ENCODE measurements around the gene AUTS2.
"Not testable (repeated sequence)": the region's sequence is repeated elsewhere in the genome, so short reads cannot be mapped to it uniquely, and the experiment has no call there.

The AUTS2 gene

DNA sequence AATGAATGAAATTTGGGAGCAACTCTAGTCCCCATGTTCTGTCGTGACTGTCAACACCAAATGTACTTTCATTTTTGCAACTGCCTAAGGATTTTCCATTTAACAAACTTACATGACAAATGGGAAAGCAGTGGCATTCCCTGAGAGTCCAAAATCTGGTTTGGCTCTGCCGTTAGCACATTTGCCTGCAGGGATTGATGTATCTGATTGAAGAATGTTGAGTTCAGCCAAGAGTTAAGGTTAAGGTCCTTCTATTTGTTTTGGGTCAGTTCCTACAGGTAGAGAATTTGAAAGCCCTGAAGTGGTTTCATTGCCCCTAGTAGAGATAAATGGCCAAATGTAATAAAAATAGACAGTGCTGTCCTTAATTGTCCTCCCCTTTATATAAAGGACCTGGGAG lies 1127.2 kb downstream of the AUTS2 start:
- in situ Hi-C loops (cut with MboI; ENCODE audit: low pct_unique_long_range_greater_than_20kb, low sequenced_read_pairs) = no loop called here
- no peak for DNase-seq

DNA sequence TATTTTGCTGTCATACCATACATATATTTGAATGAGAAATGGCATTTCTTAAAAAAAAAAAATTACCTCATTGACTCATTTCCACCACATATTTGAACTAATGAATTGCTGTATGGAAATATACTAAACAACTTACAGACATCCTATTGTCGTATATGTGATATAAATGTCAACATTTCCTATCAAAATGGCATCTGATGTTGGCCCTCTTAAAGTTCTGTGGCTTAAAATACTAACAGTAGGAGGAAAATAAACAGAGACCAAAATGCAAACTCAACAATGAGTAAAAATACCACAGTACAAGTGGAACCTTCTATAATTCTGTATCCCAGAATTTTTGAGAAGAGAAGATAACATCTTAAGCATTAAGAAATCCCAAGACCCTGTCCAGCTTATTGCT lies 1128.0 kb downstream of the AUTS2 start:
- DNase-seq = no peak
- in situ Hi-C loops (cut with MboI; ENCODE audit: low pct_unique_long_range_greater_than_20kb, low sequenced_read_pairs) = no loop called here

DNA sequence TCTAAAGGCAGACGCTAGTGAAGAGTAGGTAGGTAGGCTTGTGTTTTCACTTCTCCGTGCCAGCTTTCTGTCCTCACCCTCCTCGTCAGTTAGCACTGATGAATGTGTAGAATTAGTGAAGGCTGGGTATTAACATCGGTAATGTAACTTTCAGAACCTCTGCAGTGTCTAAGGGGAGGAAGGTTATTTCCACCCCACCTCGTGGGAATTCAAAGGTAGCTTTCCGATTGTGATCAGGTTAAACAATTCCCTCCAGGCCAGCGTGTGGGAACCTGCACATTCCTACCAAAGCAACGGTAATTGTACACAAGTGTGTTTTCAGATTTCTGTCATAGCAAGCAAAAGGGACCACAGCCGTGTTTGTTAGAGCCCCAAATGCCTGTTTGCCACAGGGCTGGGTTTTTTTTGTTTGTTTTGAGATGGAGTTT lies 1128.7 kb downstream of the AUTS2 start:
- in situ Hi-C loops (cut with MboI; ENCODE audit: low pct_unique_long_range_greater_than_20kb, low sequenced_read_pairs) = no loop called here
- DNase-seq = no peak

DNA sequence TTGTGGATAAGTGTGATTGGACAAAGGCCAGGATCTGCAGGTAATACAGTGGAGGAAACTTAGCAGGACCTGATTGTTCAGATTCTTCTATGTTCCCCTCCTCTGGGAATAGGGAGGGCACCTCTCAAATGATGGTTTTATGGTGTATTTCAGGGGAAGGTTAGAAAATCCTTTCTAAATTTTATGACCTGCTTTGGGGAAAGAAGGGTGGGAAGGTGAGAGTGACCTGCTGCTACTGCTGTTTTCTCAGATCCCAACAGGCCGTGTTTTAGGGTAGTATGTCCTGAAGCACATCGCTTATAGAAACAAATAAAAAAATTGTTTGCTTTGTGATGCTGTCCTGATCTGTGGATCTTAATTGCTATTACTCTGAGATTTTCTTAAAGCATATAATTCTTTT lies 1129.6 kb downstream of the AUTS2 start:
- no peak for DNase-seq
- in situ Hi-C loops (cut with MboI; ENCODE audit: low pct_unique_long_range_greater_than_20kb, low sequenced_read_pairs) = no loop called here

DNA sequence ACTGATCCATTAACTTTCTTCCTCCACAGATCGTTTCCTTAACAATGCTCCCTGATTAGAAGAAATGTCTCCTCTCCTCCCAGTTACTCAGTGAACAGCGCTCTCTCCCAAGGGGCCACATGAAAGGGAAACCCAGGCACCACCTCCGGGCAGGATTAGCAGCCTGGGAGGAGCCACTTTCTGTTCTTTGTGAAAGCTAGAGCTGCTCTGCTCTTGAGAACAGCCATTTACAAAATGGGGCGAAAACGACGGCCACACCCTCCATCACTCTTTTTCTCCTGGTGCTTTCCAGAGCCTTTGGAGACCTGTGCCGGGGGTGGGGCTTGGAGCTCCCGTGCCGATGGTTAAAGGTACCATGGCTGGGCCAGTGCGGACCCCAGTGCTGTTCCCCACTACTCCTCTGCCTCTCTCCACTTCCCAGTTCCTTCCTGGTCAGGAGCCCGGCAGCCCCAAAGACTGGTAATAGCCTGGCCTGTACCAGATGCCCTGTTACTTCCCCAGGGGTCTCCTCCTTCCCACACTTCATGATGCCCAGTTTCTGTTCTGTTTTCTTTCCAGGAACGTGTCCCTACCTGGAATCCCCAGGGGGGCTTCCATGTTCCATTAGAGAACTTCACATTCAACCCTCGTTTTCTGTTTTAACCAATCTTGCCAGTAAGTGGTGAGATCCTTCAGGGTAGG lies 1130.7 kb downstream of the AUTS2 start:
- in situ Hi-C loops (cut with MboI; ENCODE audit: low pct_unique_long_range_greater_than_20kb, low sequenced_read_pairs) = no loop called here

DNA sequence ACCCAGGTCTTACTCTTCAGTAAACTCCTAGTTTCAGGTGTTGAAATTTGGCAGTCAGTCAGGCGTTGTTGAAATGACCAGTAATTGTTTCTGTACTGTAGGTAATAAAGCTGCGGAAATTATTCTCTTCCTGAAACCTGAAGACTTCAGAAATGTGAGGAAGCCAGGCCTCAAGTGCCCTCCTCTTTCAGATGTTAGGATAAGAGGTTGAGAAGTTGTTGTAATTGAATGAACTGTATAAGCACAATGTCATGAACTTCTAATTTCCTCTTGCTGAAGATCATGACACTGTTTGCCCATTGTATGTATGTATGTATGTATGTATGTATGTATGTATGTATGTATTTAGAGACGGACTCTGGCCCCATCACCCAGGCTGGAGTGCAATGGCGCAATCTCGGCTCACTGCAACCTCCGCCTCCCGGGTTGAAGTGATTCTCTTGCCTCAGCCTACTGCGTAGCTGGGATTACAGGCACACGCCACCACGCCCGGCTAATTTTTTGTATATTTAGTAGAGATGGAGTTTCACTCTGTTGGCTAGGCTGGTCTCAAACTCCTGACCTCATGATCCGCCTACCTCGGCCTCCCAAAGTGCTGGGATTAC lies 1131.4 kb downstream of the AUTS2 start:
- in situ Hi-C loops (cut with MboI; ENCODE audit: low pct_unique_long_range_greater_than_20kb, low sequenced_read_pairs); DNase-seq: not testable (repeated sequence)

More for the DNA sequence above, 1130.7 kb downstream of the AUTS2 start:
- DNase-seq = no peak

DNA sequence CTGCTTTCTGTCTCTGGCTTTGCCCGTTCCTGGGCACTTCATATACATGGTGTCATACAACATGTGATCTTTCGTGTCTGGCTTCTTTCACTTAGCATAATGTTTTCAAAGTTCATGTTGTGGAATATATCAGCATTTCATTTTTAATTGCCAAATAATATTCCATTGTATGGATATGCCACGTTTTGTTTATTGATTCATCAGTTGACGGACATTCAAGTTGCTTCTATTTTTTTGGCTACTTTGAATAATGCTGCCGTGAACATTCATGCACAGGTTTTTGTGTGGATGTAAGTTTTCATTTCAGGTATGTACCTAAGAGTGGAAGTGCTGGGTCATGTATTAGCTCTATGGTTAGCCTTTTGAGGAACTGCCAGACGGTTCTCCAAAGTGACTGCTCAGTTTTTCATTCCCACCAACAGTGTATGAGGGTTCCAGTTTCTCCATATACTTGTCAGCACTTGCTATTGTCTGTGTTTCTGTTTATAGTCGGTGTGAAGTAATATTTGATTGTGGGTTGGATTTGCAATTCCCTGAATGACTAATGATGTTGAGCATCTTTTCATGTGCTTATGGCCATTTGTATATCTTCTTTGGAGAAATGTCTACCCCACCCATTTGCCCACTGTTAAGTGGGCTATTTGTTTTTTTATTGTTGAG lies 1132.3 kb downstream of the AUTS2 start:
- in situ Hi-C loops (cut with MboI; ENCODE audit: low pct_unique_long_range_greater_than_20kb, low sequenced_read_pairs) = no loop called here
- no peak for DNase-seq

DNA sequence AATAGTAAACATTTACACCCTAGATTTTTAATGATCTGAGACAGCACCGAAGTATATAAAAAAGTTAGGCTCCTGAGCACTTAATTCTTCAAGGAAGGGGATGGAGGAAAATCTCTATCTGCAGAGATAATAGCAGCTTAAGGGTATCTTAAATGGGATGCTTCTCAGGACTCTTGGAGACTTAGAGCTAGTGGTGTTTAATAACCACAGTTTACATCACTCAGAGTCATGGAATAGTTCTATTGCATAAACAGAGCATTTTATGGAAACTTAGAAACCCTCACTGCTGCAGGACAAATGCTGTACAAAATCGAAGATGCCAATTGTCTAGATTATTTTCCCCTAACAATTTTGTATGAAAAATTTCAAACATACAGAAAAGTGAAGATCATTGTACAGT lies 1134.8 kb downstream of the AUTS2 start:
- in situ Hi-C loops (cut with MboI; ENCODE audit: low pct_unique_long_range_greater_than_20kb, low sequenced_read_pairs) = no loop called here
- DNase-seq = no peak

DNA sequence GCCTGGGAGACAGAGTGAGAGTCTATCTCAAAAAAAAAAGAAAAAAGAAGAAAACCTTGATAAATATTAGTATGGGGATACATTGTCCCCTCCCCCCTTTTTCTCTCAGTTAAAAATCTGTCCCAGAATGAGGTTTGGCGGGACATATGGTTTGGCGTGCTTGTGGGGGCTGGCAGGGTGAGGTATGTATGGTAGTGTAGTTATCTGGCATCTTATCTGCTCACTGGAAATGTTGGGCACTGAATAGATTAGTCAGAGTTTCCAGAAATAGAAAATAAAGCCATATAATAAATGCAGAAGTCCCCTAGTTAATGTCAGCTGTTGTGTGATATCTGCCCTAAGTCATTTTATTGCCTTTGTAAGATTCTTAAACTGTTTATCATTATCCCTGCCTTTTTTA lies 1136.1 kb downstream of the AUTS2 start:
- in situ Hi-C loops (cut with MboI; ENCODE audit: low pct_unique_long_range_greater_than_20kb, low sequenced_read_pairs) = no loop called here
- no peak for DNase-seq

DNA sequence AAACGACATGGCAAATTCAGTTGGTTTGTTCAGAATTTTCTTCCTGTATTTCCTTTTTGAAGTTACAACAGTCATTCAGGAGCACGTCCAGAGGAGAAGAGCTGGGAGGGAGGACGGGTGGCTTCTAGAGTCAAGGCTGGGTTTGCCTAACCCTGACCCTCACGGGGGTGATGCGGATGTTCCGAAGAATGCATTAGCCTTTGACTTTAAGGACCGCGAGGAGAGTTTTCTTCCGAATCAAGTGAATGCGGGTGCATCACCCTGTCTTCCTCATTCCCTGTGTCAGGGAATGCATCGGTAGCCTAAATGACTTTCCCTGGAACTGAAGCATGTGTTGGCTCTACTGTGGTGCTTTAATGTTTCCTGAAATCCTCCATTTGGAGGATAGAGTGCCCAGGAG lies 1137.0 kb downstream of the AUTS2 start:
- DNase-seq = no peak
- in situ Hi-C loops (cut with MboI; ENCODE audit: low pct_unique_long_range_greater_than_20kb, low sequenced_read_pairs) = no loop called here

DNA sequence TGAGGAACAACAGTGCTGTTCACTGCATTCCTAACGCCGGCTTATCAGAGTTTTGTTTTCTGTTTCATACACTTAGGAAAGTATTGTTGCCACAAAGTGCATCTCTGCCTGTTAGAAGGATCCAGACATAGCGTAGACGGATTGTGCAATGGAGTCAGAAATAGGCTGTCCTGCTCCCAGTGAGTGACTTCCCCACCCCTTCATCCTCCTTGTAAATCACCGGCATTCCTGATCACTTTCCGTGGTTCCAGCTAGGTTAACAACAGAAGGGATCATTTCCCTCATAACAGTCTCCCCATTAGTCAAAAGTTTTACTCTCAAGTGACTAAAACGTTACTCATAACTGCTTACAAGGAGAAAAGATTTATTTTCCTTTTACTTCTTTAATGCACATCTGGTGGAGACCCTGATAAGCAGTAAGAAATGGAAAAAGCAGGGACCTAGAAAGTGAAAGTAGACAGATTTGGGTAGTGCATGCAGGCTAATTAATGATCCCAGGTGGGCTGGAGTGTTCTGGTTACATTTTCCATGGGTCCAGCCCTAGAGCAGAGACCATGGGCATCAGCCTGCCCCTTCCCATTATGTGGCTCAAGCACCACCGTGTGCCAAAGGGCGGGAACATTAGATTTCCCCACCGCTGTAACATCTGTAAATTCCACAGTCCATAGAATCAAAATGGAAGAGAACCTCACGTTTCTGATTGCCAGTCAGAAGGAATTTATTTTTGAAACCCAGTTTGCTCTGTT lies 1138.6 kb downstream of the AUTS2 start:
- DNase-seq = no peak
- in situ Hi-C loops (cut with MboI; ENCODE audit: low pct_unique_long_range_greater_than_20kb, low sequenced_read_pairs) = no loop called here

DNA sequence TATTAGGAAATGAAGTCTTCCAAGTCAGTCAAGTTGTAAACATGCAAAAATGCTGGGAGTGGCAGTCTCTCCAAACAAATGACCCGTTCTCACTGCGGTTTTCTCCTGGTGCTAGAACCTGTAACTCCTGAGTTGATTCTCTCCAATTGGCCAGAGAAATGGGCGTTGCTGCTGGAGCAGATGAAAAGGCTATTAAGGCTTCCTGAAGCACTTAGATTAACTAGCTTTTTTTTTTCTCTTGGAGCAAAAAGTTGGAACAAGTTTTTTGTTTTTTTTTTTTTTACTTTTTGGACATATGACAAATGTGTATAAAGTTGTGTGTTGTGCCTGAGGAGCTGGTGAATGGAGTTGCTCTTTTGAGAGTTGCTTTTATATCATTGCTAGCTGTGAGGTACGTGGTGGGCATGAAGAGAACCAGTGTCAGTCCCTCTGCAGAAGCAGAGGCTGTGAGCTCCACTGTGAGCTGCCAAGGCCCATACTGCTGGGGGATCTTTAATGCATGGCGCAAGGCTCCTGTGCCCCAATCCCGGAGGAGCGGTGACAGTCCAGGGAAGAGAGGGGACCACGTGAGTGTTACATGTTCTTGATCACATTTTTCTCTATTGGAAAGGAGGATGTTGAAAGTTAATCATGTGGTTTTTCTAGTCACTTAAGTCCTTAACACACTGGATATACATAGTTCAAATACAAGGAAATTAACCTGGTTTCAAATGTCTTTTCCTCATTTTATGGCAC lies 1140.0 kb downstream of the AUTS2 start:
- DNase-seq = no peak
- in situ Hi-C loops (cut with MboI; ENCODE audit: low pct_unique_long_range_greater_than_20kb, low sequenced_read_pairs) = no loop called here

DNA sequence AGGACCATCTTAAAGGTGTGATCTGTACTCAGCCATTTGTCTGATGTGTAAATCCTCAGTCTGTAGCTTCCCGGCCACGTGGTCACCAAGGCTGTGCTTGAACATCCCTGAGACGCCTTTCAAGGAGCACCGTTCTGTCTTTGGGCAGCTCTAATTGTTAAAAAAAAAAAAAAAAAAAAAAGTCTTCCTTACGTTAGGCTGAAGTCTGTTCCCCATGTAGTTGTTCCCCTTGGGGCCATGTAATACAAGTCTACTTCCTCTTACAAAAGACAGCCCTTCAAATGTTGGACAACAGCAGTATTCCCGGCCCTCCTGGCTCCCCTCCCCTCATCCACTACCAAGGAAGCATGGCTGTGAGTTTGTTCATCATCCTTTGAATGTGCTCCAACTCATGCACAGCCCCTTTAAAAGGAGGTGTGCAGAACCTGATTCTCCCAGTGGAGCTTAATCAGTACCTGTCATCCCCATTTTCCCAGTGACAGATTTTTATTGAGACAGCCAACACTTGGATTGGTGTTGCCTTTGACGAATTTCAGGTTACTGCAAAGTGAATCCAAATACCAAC lies 1141.5 kb downstream of the AUTS2 start:
- in situ Hi-C loops (cut with MboI; ENCODE audit: low pct_unique_long_range_greater_than_20kb, low sequenced_read_pairs) = no loop called here
- DNase-seq = no peak

DNA sequence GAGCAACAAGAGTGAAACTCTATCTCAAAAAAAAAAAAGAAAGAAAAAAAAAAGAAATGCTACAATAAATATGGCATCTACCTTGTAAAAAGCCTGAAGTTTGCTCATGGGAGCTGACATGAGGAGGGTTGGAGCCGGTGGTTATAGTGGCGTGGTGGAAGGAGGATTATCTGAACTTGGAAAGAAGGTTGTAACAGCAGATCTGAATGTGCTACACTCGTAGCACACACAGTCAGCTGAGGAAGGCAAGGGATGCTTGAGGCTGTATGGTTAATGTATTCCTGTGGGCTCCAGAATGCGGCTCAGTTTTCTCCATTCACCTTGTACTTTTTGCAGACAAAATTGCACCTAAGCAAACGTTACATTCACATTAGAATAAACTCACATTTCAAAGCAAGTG lies 1143.4 kb downstream of the AUTS2 start:
- no peak for DNase-seq
- in situ Hi-C loops (cut with MboI; ENCODE audit: low pct_unique_long_range_greater_than_20kb, low sequenced_read_pairs) = no loop called here

DNA sequence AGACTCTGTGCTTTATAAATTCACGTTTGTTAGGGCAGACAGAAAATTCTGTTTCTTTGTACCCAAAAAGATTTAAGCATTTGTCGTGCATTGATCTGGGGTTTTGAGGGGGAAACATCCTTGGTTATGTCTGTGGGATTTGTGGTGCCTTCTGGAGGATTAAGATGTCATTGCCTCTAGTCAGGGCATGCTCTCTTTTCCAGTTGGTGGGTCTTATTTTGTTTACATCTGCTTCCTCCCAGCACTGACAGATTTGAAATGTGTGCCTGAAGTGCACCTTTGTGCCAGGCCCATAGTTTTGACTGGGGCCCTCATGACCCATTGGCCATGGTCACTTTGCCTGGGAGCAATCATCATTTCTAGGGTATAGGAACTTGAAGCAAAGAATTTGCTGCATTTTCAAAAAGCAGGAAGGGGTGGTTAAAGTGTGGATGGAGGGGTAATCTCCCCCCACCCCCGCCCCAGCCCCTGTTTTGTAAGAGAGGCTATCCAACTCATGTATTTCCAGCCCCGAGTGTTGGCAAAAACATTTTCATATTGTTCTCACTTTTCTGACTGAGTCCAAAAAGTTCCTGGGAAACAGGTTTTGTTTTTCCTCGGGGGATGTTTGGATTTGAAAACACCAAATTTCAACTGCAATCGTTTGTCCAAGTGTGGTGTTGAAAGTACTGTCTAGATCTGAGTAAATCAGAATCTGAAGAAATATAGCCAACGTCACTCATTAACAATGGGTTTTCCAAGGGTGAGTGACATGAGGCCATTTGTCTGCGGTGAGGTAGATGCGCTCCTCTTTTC lies 1145.5 kb downstream of the AUTS2 start:
- DNase-seq = no peak
- in situ Hi-C loops (cut with MboI; ENCODE audit: low pct_unique_long_range_greater_than_20kb, low sequenced_read_pairs) = no loop called here

DNA sequence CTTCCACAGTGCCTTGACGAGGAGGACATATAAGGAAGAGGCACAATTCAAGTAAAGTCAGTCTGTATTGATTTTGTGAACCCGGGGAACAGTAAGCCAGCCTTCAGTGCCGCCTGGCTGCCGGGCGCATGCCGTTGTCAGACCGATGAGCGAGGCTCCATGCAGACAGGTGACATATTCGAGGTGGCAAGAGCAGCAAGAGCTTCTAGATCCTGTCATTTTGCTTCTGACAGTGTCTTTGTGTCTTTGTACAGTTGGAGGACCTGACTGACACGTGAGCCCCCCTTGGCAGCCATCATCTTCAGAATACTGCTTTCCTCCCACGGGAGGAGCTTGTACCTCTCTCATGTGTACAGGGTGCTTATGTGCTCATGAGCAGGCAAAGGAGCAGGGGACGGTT lies 1146.2 kb downstream of the AUTS2 start:
- DNase-seq = no peak
- in situ Hi-C loops (cut with MboI; ENCODE audit: low pct_unique_long_range_greater_than_20kb, low sequenced_read_pairs) = no loop called here

DNA sequence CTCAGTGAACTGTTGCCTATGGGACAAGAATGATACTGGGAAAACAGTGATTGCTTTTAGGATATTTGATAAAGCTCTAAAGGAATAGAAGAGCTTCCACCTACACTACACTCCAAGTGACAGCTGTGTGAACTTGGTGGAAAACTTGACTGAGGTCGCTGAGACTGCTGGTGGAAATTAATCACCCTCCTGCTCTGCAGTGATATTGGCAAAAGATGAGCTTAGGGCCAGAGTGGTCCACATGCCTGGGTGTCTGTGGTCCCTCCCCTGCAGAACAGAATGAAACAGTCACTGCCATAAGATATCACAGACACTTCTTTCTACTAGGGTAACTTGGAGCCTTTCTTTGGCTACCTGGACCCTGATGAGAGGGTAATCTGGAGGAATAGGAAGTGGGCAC lies 1151.6 kb downstream of the AUTS2 start:
- no peak for DNase-seq

DNA sequence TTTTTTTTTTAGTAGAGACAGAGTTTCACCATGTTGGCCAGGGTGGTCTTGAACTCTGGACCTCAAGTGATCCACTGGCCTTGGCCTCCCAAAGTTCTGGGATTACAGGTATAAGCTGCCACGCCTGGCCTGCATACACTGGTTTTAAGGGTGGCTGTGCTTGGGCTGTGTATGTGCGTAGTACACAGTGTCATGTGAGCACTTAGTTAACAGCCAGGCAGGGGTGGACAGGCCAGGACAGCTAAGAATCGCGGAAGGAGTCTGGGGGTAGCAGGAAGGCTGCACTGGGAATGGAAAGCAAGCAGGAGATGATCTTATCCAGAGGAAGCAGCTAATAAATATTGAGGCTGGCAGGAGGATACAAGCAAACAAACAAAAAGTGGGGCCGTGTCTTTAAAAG lies 1153.6 kb downstream of the AUTS2 start:
- DNase-seq = no peak
- in situ Hi-C loops (cut with MboI; ENCODE audit: low pct_unique_long_range_greater_than_20kb, low sequenced_read_pairs) = no loop called here

More for the DNA sequence above, 1151.6 kb downstream of the AUTS2 start:
- in situ Hi-C loops (cut with MboI; ENCODE audit: low pct_unique_long_range_greater_than_20kb, low sequenced_read_pairs) = no loop called here

Data from KBM-7 (cell line).